Endodermal cell (in vitro differentiated cells): Measurements from ENCODE around the gene VWA1. TPM values are rescaled to one million over a fixed set of nuclear protein-coding genes. Genes with fewer than 3 reads are reported as not detected.
A peak's percentile ranks its signal among the peaks of the same experiment; 100 is the strongest.

ENCODE experiments used
- DNase-seq: peaks from one replicate; pipeline ENCODE4 v3.0.0-alpha.2; 2017
- H3K27ac ChIP-seq: 2 replicates; pipeline ENCODE4 v1.5.1; 2013; ENCODE audit warnings: mild to moderate bottlenecking, low read depth, low read length, moderate library complexity
- H3K27me3 ChIP-seq: 2 replicates; pipeline ENCODE4 v1.6.1; 2013; ENCODE audit warnings: mild to moderate bottlenecking, low read length, moderate library complexity; ENCODE audit not compliant: insufficient read depth, control insufficient read depth, poor library complexity, severe bottlenecking
- H3K36me3 ChIP-seq: 2 replicates; pipeline ENCODE4 v1.7.0; 2013; ENCODE audit warnings: mild to moderate bottlenecking, low read length, moderate library complexity; ENCODE audit not compliant: control insufficient read depth, insufficient read depth
- H3K4me1 ChIP-seq: one replicate; pipeline ENCODE4 v1.7.0; 2013; ENCODE audit warnings: low read length; ENCODE audit not compliant: control insufficient read depth, insufficient read depth
- H3K4me3 ChIP-seq: 2 replicates; pipeline ENCODE4 v1.5.1; 2013; ENCODE audit warnings: mild to moderate bottlenecking, low read length, moderate library complexity
- H3K9ac ChIP-seq: 2 replicates; pipeline ENCODE4 v1.6.1; 2013; ENCODE audit warnings: mild to moderate bottlenecking, low read length, moderate library complexity; ENCODE audit not compliant: poor library complexity, severe bottlenecking; ENCODE audit errors: extremely low read depth
- H3K9me3 ChIP-seq: 2 replicates; pipeline ENCODE4 v1.6.1; 2013; ENCODE audit warnings: mild to moderate bottlenecking, low read length, moderate library complexity; ENCODE audit not compliant: control insufficient read depth
- H3K27ac Mint-ChIP-seq: 2 replicates; pipeline ENCODE4 v1.8.0; 2020; ENCODE audit warnings: mixed read lengths
- H3K27me3 Mint-ChIP-seq: 2 replicates; pipeline ENCODE4 v1.8.0; 2021; ENCODE audit warnings: mild to moderate bottlenecking, mixed read lengths; ENCODE audit not compliant: insufficient read depth
- H3K36me3 Mint-ChIP-seq: 2 replicates; pipeline ENCODE4 v1.8.0; 2020; ENCODE audit warnings: low read depth, mixed read lengths
- H3K4me1 Mint-ChIP-seq: 2 replicates; pipeline ENCODE4 v1.8.0; 2020; ENCODE audit warnings: mixed read lengths
- H3K4me3 Mint-ChIP-seq: 2 replicates; pipeline ENCODE4 v1.8.0; 2020; ENCODE audit warnings: mild to moderate bottlenecking, moderate library complexity, mixed read lengths
- H3K9me3 Mint-ChIP-seq: 2 replicates; pipeline ENCODE4 v1.8.0; 2020; ENCODE audit warnings: mild to moderate bottlenecking, mixed read lengths
- WGBS, 2 experiments: methylation state at CpG; one replicate each; pipeline versions ENCODE4 v1.1.5 to v1.1.7; 2013; ENCODE audit warnings: missing lambda C conversion rate in 2 of 2, mixed read lengths in 1 of 2; ENCODE audit not compliant: insufficient coverage in 1 of 2, insufficient read length in 1 of 2; 5-methylcytosine and 5-hydroxymethylcytosine counted together
- total RNA-seq, 2 donors: library from RNA; stranded (reverse); fragmentation: NEBNext Ultra II Directional in 1 of 2; extraction: Animal tissue kit (Norgen Biotek cat#: 25700) in 1 of 2; gene quantifications; 2 replicates in 1 of 2; 3 replicates in 1 of 2; pipeline ENCODE4 v1.2.1, GENCODE V29; 2021
- TF ChIP-seq, protein P1 (sequence below): fragments of 200-600 bp; sonication (generic); conservative IDR thresholded peaks from 2 replicates; pipeline ENCODE4 v1.5.0; 2021; ENCODE audit warnings: antibody characterized with exemption, mild to moderate bottlenecking

VWA1 gene
- total RNA-seq, 2 donors from 2014 or later = 12.7 to 17.4 TPM

DNA sequence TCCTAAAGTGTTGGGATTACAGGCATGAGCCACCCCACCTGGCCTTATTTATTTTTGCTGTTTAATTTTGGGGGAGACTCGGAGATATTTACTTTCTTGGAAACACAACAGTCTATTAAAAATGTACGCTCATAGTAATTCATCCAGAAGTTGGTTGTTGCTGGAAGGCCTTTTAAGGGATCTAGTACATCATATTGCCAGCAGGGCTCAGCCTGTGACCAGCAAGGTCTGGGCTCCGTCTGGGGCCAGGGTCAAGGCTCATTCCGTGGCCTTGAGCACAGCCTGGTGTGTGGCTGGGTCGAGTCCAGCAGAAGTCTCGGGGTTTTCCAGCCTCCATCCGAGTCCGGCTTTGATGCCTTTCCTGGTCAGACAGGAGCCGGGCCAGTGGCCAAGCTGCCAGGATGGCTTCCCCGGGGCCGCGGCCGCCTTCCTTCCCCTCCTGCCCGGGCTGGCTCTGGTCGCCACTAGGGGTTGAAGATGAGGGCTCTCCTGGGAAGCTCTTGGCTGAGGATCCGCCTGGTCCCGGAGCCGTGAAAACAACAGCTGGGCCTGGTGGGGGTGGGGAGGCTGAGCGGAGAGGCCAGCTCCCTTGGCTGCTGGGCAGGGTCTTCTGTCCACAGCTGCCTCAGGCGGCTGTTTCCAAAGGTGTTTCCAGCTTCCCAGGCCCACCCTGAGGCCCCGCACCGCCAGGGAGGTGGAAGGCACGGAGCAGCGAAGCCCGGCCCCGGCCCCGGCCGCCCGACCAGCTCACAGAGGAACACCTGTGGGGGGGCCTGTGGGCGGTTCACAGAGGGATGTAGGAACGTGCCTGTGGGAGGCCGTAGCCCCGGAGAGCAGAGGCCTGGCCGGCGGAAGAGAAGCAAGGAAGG lies 5.1 kb upstream of the VWA1 start:
- WGBS, 2 experiments = 47 to 59% methylated on average over 19 to 33 of the region's 35 CpGs

DNA sequence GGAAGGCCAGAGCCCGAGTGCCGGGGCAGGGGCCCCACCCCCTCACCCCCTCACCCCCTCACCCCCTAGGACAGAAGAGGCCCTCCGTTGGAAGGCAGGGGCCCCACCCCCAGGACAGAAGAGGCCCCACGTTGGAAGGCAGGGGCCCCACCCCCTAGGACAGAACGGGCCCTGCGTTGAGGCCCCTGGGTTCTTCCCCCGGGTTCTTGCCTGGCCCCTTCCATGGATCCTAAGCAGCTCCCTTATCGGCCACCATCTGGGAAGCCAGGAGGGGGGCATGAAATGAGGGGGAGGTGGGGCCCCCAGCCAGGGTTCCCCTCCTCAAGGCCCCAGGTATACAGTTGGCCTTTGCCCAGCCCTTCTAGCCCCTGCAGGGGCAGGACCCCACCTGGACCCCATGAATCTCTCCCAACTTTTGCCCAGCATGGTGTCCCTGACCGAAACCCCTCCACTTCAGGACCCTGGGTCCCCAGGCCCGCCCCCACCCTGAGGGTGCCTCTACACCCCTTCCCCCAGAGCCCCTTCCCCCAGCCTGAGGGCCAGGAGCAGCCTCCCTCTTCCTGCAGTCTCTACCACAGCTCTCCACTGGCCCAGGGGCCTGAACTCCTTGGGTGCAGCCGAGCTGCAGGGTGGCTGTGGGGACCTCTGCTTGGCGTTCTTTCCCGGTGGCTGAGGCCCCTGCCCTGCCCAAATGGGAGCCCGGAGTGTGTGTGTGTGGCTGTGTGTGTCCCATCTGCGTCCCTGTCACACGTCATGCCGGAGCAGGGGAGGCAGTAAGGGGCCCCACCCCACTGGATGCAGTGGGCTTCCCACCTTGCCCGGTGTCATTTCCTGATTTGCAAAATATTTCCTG lies 4.3 kb upstream of the VWA1 start:
- WGBS, 2 experiments = 78 to 80% methylated on average over 4 to 16 of the region's 18 CpGs
- Histone ChIP-seq H3K4me3 (no peak overlapping the region), H3K27me3 (peaks cover 11% of the 10 kb centered on the region), H3K27ac (peak overlapping the region; percentile 79), H3K9me3 (no peaks in the 10 kb centered on the region), H3K9ac (no peak overlapping the region), H3K4me1 (peaks cover 17% of the 10 kb centered on the region), H3K36me3 (no peaks in the 10 kb centered on the region)
- no peak overlapping the region for H3K4me3 Mint-ChIP-seq
- H3K4me1 Mint-ChIP-seq = peaks cover 12% of the 10 kb centered on the region
- DNase-seq = peak; percentile 67
- H3K9me3 Mint-ChIP-seq = peaks cover 3% of the 10 kb centered on the region
- no peak overlapping the region for H3K27ac Mint-ChIP-seq
- peaks cover 4% of the 10 kb centered on the region for H3K27me3 Mint-ChIP-seq
- TF ChIP-seq, protein P1, sequence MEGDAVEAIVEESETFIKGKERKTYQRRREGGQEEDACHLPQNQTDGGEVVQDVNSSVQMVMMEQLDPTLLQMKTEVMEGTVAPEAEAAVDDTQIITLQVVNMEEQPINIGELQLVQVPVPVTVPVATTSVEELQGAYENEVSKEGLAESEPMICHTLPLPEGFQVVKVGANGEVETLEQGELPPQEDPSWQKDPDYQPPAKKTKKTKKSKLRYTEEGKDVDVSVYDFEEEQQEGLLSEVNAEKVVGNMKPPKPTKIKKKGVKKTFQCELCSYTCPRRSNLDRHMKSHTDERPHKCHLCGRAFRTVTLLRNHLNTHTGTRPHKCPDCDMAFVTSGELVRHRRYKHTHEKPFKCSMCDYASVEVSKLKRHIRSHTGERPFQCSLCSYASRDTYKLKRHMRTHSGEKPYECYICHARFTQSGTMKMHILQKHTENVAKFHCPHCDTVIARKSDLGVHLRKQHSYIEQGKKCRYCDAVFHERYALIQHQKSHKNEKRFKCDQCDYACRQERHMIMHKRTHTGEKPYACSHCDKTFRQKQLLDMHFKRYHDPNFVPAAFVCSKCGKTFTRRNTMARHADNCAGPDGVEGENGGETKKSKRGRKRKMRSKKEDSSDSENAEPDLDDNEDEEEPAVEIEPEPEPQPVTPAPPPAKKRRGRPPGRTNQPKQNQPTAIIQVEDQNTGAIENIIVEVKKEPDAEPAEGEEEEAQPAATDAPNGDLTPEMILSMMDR = no peak
- no peaks in the 10 kb centered on the region for H3K36me3 Mint-ChIP-seq

More for the DNA sequence above, 5.1 kb upstream of the VWA1 start:
- H3K4me3 Mint-ChIP-seq = peak overlapping the region; percentile 14
- peak overlapping the region; percentile 26 for H3K27ac Mint-ChIP-seq
- Histone ChIP-seq H3K4me1 (peaks cover 17% of the 10 kb centered on the region), H3K9me3 (no peaks in the 10 kb centered on the region), H3K27me3 (peaks cover 7% of the 10 kb centered on the region), H3K9ac (no peak overlapping the region), H3K27ac (peak overlapping the region; percentile 38), H3K4me3 (no peak overlapping the region), H3K36me3 (no peaks in the 10 kb centered on the region)
- DNase-seq = peak; percentile 90
- peaks cover 3% of the 10 kb centered on the region for H3K27me3 Mint-ChIP-seq
- H3K9me3 Mint-ChIP-seq = peaks cover 3% of the 10 kb centered on the region
- TF ChIP-seq, protein P1 = peak; percentile 65
- H3K36me3 Mint-ChIP-seq = no peaks in the 10 kb centered on the region
- peaks cover 12% of the 10 kb centered on the region for H3K4me1 Mint-ChIP-seq

DNA sequence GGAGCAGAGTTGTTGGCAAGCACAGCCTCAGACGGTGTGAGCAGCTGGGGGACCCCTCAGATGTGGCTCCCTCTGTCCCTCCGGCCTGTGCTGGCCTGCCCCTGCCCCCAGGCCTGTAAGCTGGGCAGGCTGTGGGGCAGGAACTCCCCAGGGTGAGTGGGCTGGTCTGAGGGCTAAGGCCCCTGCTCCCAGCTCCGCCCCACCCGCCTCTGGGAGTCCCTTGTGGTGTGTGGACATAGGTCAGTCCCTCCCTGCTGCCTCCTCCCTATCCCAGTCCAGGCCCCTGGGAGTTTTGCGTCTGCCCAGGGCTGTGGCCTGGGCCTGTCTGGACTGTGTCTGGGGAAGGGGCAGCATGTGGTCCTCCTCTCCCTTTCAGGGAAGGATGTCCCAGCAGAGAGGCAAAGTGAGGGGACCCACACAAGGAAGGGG lies 3.6 kb upstream of the VWA1 start:
- Histone ChIP-seq H3K4me1 (peaks cover 17% of the 10 kb centered on the region), H3K4me3 (no peak overlapping the region), H3K27me3 (peaks cover 16% of the 10 kb centered on the region), H3K36me3 (no peaks in the 10 kb centered on the region), H3K9me3 (no peaks in the 10 kb centered on the region), H3K9ac (no peak overlapping the region), H3K27ac (peak overlapping the region; percentile 79)
- no peak overlapping the region for H3K27ac Mint-ChIP-seq
- peak; percentile 82 for DNase-seq
- peaks cover 3% of the 10 kb centered on the region for H3K9me3 Mint-ChIP-seq
- TF ChIP-seq, protein P1 = no peak
- WGBS, 2 experiments = 43 to 61% methylated on average over 1 to 5 of the region's 5 CpGs
- peaks cover 8% of the 10 kb centered on the region for H3K27me3 Mint-ChIP-seq
- peaks cover 12% of the 10 kb centered on the region for H3K4me1 Mint-ChIP-seq
- no peaks in the 10 kb centered on the region for H3K36me3 Mint-ChIP-seq
- no peak overlapping the region for H3K4me3 Mint-ChIP-seq
